ENCODE results near the gene ZRANB3. TPM values are rescaled to one million over a fixed set of nuclear protein-coding genes. Genes with fewer than 3 reads are reported as not detected.

ZRANB3 gene
- total and polyA plus RNA-seq, 12 donors, result 0.66 to 5.7 (median 2.2) TPM

- TF ChIP-seq CTCF (IDR thresholded peaks at IDR 0.05), result no peak
- WGBS, 2 donors, result 93 to 94% methylated on average over 5 of the region's 5 CpGs
- no peak overlapping the region for H3K4me3 ChIP-seq
- no peaks in the 10 kb centered on the region for H3K4me1 ChIP-seq
- H3K27ac ChIP-seq, result no peak overlapping the region
- H3K9me3 ChIP-seq, result no peaks in the 10 kb centered on the region
- H3K36me3 ChIP-seq, result peaks cover 0 to 100% (median 59%) of the 10 kb centered on the region in 9 donors
- intact Hi-C loops (cut with DNase I), result no loop called here
- DNase-seq (no peak), ATAC-seq (no peak)
- no peaks in the 10 kb centered on the region for H3K27me3 ChIP-seq
Observed at GRCh38 chr2:135163901-135164300, 367.1 kb downstream of the ZRANB3 start.

- intact Hi-C loops (cut with DNase I), result no loop called here
- peaks cover 0 to 100% (median 59%) of the 10 kb centered on the region in 9 donors for H3K36me3 ChIP-seq
- H3K4me1 ChIP-seq, result no peaks in the 10 kb centered on the region
- no peak for TF ChIP-seq CTCF (IDR thresholded peaks at IDR 0.05)
- WGBS, 2 donors, result 91 to 94% methylated on average over 2 of the region's 2 CpGs
- ATAC-seq (no peak), DNase-seq (no peak)
- H3K4me3 ChIP-seq, result no peak overlapping the region
- no peaks in the 10 kb centered on the region for H3K27me3 ChIP-seq
- no peak overlapping the region for H3K27ac ChIP-seq
- no peaks in the 10 kb centered on the region for H3K9me3 ChIP-seq
Observed at GRCh38 chr2:135163306-135163705, 367.7 kb downstream of the ZRANB3 start.

- no peak overlapping the region for H3K27ac ChIP-seq
- WGBS, 2 donors, result 67 to 73% methylated on average over 4 of the region's 4 CpGs
- no peak for TF ChIP-seq CTCF (IDR thresholded peaks at IDR 0.05)
- DNase-seq, result no peak
- no peaks in the 10 kb centered on the region for H3K27me3 ChIP-seq
- no peak overlapping the region for H3K4me3 ChIP-seq
- H3K4me1 ChIP-seq, result no peaks in the 10 kb centered on the region
- no peak for ATAC-seq
- intact Hi-C loops (cut with DNase I), result no loop called here
- H3K36me3 ChIP-seq, result peaks cover 0 to 100% (median 62%) of the 10 kb centered on the region in 9 donors
- no peaks in the 10 kb centered on the region for H3K9me3 ChIP-seq
Observed at GRCh38 chr2:135162786-135163185, 368.2 kb downstream of the ZRANB3 start.

GRCh38 chr2:135162377-135162776 lies 368.6 kb downstream of the ZRANB3 start:
- H3K27me3 ChIP-seq, result no peaks in the 10 kb centered on the region
- WGBS, 2 donors, result 92 to 94% methylated on average over 5 of the region's 5 CpGs
- TF ChIP-seq CTCF (IDR thresholded peaks at IDR 0.05), result no peak

More at GRCh38 chr2:135162377-135162776, 368.6 kb downstream of the ZRANB3 start:
- DNase-seq (no peak), ATAC-seq (no peak)
- H3K27ac ChIP-seq, result no peak overlapping the region
- H3K36me3 ChIP-seq, result peaks cover 0 to 100% (median 59%) of the 10 kb centered on the region in 9 donors
- intact Hi-C loops (cut with DNase I), result no loop called here
- no peak overlapping the region for H3K4me3 ChIP-seq
- no peaks in the 10 kb centered on the region for H3K9me3 ChIP-seq
- H3K4me1 ChIP-seq, result no peaks in the 10 kb centered on the region
